DMS 273 treated with DMSO at 0.1 percent for 48 hours (cell line): ENCODE data around the gene GLI1.

Experiments
- DNase-seq: peaks from one replicate; lab custom pipeline; 2025; lab: John Stamatoyannopoulos, UW

The GLI1 gene

DNA sequence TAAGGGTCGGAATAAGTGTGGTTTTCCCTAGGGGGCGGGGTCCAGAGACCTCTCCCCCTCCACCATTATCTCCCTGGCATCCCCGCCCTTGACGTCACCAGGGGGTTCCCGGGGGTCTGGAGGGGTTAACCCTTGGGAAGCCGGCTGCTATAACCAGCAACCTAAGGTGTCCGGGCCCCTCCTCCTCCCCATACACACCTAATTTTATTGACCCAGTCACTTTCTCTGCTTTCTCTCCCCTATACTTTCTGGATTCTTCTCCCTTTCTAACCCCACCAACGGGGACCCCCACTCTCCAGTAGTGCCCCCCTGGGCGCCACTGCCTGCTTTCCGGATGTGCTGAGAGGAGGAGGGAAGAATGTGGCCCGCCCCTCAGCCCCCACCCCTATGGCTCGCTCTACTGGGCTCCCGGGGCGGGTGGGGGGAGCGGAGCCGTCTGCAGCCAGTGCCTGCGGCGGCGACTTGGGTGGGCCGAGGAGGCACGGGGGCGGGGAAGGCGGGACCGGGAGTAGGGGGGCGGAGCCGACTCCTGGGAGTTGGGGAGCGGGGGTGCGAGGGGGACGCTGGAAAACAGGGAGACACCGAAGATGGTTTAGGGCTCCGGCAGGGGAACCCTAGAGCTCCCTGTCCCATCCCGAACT lies 1.8 kb downstream of the GLI1 start:
- DNase-seq, result no peak

DNA sequence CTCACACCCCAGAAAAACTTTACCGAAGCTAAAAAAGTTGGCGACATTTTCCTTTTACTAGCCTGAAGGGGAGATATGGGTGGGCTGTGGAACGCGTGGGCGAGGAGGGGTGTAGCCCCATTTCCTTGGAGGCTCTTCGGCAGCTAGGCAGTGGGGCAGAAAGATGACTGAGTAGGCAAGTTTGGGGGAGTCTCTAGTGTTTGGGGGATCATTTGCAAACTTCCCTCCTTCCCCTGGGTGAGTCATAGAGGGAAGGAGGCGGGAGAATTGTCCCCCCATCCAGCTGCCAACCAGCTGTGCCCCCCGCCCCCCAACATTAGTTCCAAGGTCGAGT lies 2.3 kb downstream of the GLI1 start:
- no peak for DNase-seq

DNA sequence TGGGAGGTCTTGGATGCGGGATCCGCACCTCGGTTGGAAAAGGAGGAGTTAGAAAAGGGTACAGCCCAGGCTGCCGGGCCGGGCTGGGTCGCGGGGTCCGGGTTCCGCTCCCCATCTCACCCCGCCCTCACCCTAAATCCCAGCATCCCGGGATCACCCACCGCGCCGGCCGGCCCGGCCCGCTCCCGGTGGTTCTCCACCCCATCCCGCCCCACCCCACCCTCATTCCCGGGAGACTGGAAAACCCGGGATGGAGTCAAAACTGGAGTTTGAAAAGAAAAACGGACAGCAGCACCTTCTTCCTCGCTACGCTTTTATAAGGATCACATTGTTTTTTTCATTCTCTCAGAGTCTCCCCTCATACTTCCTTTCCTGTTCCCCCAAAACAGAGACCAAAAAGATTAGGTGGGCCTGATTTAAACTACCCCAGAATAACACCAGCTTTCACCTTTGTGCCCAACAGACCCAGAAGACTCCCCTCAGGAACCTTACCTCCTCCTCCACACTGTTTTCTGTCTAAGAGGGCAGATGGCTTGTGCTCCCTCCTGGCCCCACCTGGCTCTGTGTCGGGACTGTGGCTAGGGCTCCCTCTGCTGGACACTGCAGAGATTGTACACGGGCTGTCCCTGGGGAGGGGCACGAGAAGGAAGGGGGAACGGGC lies 2.8 kb downstream of the GLI1 start:
- DNase-seq, result peak; percentile 85

DNA sequence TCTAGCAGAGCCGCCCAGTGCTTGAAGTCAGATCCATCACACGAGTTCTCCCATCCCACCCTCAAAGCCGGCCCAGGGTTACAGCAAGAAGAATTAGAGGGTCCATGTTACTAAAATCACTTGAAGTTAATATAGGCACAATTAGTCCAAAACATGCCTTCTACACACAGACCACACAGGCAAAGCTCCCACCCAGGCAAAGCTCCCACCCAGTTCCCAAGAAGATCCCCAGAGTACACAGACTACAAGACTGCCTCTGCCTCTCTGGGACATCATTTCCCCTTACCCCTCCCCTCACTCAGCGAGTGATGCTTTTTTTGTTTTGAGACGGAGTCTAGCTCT lies 3.3 kb downstream of the GLI1 start:
- DNase-seq, result no peak

DNA sequence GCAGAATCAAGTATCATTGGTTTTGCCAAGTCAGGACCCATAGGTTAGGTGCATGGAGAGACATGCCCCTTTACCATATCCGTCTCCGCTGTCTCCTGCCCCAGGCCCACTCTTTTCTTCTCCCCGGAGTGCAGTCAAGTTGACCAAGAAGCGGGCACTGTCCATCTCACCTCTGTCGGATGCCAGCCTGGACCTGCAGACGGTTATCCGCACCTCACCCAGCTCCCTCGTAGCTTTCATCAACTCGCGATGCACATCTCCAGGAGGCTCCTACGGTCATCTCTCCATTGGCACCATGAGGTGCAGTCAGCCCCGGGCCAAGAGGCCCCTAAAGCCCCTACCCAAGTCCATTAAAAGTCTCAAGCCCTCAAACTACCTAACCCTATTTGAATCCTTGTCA lies 5.0 kb downstream of the GLI1 start:
- no peak for DNase-seq

DNA sequence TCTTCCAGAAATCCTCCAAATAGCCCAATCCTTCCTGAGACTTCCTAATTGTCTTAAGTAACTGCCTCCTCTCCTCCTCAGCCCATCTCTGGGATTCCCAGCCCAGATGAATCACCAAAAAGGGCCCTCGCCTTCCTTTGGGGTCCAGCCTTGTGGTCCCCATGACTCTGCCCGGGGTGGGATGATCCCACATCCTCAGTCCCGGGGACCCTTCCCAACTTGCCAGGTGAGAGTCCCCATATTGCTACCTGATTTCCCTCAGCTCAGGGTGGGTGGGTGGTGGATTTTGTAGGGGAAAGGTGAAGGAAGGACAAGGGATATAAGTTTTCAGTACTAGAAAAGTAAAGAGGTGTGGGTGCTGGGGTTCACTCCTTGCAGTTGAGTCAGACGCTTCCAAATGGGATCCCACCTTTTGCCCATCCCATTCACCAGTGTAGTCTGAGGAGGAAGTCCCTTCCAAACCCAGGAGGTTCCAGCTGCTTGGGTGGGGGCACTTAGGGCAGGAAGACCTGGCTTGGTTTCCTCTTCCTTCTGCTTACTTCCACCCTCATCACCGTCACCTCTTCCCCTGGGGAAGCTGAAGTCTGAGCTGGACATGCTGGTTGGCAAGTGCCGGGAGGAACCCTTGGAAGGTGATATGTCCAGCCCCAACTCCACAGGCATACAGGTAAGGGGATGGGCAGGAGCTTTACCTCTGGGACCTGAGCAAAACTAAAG lies 5.6 kb downstream of the GLI1 start:
- DNase-seq, result no peak

DNA sequence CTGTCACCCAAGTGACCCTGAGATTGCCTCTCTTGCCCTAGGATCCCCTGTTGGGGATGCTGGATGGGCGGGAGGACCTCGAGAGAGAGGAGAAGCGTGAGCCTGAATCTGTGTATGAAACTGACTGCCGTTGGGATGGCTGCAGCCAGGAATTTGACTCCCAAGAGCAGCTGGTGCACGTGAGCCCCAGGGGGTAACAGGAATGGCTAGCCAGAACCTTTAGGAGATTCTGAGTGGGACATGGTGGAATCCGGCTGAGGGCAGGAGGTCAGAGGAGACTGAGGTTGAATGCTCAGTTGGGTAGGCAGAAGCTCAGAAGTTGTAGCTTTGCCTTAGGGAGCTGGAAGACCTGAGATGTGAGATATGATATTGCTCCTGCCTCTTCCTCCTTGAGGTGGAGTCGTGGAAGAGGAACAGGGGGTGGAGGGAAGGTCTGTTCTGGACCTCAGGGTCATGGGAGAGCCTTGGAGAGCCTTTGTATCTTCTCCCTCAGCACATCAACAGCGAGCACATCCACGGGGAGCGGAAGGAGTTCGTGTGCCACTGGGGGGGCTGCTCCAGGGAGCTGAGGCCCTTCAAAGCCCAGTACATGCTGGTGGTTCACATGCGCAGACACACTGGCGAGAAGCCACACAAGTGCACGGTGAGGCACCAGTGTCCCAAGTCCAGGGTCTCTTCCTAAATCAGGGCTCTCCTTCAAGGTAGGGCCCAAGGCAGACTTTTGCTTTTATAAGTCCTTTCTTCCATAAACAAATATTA lies 6.3 kb downstream of the GLI1 start:
- DNase-seq, result no peak

DNA sequence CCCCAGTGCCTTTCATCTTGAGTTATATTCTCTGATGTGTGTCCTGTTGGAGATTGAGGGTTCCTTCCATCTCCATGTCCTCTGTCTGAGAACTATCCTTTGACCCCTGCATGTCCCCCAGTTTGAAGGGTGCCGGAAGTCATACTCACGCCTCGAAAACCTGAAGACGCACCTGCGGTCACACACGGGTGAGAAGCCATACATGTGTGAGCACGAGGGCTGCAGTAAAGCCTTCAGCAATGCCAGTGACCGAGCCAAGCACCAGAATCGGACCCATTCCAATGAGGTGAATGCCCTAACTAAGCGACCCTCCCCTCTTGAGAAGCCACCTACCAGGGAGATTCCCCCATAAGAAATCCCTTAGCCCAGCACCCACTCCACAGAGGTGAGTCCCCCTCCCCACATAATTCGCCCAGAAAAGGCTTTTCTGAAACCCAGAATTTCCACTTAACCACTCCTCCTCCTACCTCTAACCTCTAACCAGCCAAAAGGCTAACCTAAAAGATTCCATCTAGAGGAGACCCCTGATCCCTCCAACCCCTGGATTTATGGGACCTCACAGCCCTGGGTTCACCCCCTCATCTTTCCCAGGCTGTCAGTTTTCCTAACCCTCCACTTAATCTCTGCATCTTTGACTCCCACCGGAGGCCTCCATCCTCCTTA lies 7.8 kb downstream of the GLI1 start:
- no peak for DNase-seq

DNA sequence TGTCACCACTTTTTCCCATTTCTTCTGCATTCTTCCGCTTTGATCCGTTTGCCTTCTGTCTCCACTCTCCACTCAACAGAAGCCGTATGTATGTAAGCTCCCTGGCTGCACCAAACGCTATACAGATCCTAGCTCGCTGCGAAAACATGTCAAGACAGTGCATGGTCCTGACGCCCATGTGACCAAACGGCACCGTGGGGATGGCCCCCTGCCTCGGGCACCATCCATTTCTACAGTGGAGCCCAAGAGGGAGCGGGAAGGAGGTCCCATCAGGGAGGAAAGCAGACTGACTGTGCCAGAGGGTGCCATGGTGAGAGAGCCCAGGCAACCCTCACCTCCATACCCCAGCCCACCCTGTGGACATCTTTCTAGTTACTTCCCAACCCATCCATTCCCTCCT lies 8.3 kb downstream of the GLI1 start:
- no peak for DNase-seq

DNA sequence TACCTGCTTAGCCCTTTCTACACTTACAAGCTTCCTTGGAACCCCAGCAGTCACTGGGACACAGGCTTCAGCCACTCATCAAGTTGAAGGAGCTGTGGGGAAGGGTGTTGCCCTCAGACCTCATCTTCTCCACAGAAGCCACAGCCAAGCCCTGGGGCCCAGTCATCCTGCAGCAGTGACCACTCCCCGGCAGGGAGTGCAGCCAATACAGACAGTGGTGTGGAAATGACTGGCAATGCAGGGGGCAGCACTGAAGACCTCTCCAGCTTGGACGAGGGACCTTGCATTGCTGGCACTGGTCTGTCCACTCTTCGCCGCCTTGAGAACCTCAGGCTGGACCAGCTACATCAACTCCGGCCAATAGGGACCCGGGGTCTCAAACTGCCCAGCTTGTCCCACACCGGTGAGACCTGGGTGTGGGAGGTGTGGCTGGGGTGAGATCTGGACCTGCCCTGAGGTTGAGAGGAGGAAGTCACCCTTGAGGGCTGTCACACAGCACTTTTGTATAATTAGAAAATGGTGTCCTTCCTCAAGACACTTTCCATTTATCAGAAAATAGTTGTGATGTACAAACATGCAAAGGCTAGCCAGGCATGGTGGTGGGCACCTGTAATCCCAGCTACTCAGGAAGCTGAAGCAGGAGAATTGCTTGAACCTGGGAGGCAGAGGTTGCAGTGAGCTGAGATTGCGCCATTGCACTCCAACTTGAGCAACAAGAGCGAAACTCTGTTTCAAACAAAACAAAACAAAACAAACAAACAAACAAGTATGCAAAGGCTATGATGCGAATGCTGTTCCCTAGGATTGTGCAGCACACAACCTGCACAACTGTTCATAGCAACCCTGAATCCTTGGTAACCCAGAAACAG lies 9.9 kb downstream of the GLI1 start:
- DNase-seq, result no peak

DNA sequence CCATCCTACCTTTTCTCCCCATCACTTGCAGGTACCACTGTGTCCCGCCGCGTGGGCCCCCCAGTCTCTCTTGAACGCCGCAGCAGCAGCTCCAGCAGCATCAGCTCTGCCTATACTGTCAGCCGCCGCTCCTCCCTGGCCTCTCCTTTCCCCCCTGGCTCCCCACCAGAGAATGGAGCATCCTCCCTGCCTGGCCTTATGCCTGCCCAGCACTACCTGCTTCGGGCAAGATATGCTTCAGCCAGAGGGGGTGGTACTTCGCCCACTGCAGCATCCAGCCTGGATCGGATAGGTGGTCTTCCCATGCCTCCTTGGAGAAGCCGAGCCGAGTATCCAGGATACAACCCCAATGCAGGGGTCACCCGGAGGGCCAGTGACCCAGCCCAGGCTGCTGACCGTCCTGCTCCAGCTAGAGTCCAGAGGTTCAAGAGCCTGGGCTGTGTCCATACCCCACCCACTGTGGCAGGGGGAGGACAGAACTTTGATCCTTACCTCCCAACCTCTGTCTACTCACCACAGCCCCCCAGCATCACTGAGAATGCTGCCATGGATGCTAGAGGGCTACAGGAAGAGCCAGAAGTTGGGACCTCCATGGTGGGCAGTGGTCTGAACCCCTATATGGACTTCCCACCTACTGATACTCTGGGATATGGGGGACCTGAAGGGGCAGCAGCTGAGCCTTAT lies 10.8 kb downstream of the GLI1 start:
- DNase-seq, result no peak

DNA sequence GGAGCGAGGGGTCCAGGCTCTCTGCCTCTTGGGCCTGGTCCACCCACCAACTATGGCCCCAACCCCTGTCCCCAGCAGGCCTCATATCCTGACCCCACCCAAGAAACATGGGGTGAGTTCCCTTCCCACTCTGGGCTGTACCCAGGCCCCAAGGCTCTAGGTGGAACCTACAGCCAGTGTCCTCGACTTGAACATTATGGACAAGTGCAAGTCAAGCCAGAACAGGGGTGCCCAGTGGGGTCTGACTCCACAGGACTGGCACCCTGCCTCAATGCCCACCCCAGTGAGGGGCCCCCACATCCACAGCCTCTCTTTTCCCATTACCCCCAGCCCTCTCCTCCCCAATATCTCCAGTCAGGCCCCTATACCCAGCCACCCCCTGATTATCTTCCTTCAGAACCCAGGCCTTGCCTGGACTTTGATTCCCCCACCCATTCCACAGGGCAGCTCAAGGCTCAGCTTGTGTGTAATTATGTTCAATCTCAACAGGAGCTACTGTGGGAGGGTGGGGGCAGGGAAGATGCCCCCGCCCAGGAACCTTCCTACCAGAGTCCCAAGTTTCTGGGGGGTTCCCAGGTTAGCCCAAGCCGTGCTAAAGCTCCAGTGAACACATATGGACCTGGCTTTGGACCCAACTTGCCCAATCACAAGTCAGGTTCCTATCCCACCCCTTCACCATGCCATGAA lies 11.5 kb downstream of the GLI1 start:
- no peak for DNase-seq

DNA sequence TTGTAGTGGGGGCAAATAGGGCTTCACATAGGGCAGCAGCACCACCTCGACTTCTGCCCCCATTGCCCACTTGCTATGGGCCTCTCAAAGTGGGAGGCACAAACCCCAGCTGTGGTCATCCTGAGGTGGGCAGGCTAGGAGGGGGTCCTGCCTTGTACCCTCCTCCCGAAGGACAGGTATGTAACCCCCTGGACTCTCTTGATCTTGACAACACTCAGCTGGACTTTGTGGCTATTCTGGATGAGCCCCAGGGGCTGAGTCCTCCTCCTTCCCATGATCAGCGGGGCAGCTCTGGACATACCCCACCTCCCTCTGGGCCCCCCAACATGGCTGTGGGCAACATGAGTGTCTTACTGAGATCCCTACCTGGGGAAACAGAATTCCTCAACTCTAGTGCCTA lies 12.1 kb downstream of the GLI1 start:
- no peak for DNase-seq

DNA sequence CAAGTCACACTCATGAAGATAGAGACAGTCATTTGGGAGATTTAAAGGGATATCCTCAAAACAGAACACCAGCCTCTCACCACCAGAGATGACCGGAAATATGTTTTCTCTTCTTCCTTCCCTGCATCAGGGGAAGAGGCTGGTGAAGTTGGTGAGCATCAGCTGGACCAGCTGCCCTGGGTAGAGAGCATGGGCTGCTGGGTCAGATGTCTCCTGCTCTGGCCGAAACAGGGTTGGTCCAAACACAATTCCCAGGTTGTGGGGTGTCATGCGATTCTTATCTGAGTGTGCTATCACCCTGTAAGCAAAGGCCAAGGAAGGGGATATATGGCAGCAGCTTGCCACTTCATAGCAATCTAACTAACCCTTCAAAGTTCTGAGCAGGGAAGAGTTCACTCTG lies 12.8 kb downstream of the GLI1 start:
- no peak for DNase-seq

DNA sequence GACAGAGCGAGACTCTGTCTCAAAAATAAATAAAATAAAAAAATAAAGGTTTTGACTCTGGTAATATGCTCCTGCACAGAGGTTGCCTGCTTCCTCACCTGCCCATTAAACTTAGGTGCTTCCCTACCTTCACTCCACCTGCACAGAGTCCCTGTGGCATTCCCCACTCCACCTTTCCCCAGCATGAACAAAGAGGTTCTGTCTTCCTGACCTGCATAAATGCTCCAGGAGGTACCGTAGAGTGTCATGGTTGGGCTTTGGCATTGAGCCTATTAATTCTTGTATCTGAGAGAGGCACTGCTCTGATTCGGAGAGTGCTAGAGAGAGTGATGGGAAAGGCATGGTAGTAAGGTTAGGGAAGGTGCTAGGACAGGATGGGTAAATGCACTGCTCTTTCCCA lies 13.8 kb downstream of the GLI1 start:
- DNase-seq, result no peak

DNA sequence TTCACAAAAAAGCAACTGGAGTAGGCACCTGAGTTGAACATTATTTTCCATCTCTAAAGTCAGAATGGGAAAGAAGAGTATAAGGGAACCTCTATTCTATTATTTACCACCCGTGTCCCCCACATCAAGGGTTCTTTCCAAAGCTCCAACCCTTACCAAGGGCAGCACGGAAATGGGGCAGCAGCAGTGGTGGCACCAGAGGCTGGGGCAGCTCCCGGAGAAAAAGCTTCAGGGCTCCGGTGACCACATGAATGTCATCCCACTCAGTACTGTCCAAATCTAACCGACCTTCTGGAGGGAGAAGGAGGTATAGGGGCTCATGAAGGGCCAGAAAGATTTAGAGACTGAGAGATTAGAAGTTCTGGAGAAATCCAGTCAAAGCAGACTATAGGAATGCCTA lies 14.3 kb downstream of the GLI1 start:
- DNase-seq, result no peak

DNA sequence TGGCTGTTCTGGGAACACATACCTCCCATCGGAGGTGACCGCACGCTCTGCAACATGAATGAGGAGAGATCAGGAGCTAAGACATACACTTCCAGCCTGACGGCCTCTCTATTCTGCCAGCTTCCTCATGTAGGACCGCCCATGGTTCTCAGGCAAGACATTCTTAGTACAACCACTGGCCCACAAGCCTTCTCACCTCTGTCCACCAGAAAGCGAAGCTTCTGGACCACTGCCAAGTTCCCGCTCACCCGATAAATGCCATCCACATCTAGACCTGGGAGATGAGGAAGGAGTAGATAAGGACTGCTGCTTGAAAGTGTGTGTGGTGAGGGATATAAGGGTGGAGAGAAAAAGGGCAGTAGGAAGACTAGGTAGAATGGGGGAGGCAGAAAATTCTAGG lies 14.8 kb downstream of the GLI1 start:
- no peak for DNase-seq

DNA sequence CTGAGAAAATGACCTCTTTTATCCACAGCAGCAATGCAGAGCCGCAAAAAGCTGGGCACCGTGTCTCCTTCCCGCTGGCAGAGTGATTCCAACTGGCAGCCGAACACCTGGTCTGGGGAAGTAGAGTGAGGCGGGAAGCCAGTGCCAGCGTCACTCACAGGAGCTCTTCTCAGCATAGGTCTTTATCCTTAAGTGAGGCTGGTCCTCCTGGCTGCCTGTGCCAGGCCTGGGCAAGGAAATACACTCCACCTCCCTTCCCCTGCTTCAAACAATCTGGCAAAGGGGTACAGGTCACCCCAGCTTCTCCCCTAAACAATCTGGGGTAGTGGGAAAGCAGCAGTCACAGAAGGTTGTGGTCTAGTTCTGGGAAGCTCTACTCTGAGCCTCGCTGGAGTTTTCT lies 15.3 kb downstream of the GLI1 start:
- no peak for DNase-seq

DNA sequence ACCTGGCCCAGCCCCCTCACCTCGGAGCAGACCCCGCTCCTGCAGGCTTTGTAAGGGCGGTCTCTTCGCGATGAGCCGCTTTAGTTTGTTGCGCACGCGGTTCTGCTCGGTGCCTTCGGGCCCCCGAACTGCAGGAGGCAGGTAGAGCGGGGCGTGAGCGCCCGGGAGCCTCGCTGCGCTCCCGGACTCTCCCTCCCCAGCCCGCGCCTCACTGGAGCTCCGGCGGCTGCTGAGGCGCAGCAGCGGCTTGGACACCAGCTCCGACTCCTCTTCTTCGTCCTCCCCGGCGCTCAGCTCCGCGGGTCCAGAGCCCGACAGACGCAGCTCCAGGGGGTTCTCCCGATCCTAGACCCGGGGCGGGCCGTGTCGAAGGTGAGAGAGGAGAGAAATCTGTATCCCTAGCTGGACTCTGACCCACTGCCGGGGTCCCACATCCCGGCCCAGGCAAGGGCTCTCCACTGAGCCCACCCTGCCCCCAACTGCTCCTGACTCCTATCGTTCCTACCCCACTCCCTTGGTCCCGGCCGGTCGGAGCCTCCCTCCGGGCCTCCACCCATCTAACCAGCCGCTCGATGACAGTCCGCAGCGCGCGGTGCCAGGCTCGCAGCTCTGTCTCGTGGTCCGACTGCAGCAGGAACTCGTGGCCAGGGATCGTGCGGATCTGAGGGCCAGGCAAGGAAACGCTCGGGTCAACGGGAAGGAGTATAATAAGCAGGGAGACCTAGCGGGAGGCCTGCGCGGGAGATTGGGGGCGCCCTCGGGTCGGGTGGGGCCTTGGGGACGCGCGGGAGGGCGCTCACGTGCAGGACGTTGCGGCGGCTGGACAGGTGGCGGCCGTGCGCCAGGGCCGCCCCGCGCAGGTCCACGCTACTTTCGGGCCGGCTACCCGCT lies 15.9 kb downstream of the GLI1 start:
- no peak for DNase-seq
